Fibroblast of lung (primary cell): ENCODE measurements around the gene PRRC2B.

Experiments used
- CTCF ChIP-seq, 2 donors: IDR thresholded peaks in 1 of 2; conservative IDR thresholded peaks in 1 of 2; 1 replicate in 1 of 2; 2 replicates in 1 of 2; pipeline ENCODE4 v1.5.1; 2011 to 2012; ENCODE audit warnings: low read length in 2 of 2, control low read depth in 1 of 2, inconsistent platforms in 1 of 2, low read depth in 1 of 2, mild to moderate bottlenecking in 1 of 2
- EZH2 ChIP-seq: IDR thresholded peaks from 2 replicates; pipeline ENCODE4 v1.5.1; 2012; ENCODE audit warnings: low read length, control low read depth, mild to moderate bottlenecking; ENCODE audit errors: missing control alignments

- TF ChIP-seq CTCF (conservative IDR thresholded peaks at IDR 0.05 in 1 of 2, IDR thresholded peaks at IDR 0.05 in 1 of 2; ENCODE audit: low read depth in 1 of 2, low read length in 2 of 2): no peak
- TF ChIP-seq EZH2: no peak
Measured at GRCh38 chr9:131403493-131403773, 9.5 kb downstream of the PRRC2B start.
